DMS153 (cell line): ENCODE data around the gene FAM83C.
A peak's percentile ranks its signal among the peaks of the same experiment; 100 is the strongest.

Source experiments
- DNase-seq: peaks from one replicate; lab custom pipeline; 2025; lab: John Stamatoyannopoulos, UW

FAM83C gene

GRCh38 chr20:35298264-35298663 lies 6.0 kb upstream of the FAM83C start:
- DNase-seq: no peak

GRCh38 chr20:35297740-35298139 lies 5.5 kb upstream of the FAM83C start:
- no peak for DNase-seq

- no peak for DNase-seq
These were observed 4.9 kb upstream of the FAM83C start for GRCh38 chr20:35297155-35297554.

- no peak for DNase-seq
These were observed 3.9 kb upstream of the FAM83C start for GRCh38 chr20:35296101-35296554.

- DNase-seq: no peak
These were observed 3.4 kb upstream of the FAM83C start for GRCh38 chr20:35295674-35296073.

GRCh38 chr20:35295058-35295457 lies 2.8 kb upstream of the FAM83C start:
- DNase-seq: no peak

- DNase-seq: no peak
These were observed 2.1 kb upstream of the FAM83C start for GRCh38 chr20:35294293-35294685.

GRCh38 chr20:35293303-35294292 lies 1.4 kb upstream of the FAM83C start:
- no peak for DNase-seq

GRCh38 chr20:35292504-35293285 lies 470 bp upstream of the FAM83C start:
- DNase-seq: no peak

GRCh38 chr20:35290887-35291417 lies 1.3 kb downstream of the FAM83C start:
- no peak for DNase-seq

GRCh38 chr20:35290186-35290886 lies 1.9 kb downstream of the FAM83C start:
- DNase-seq: no peak

- no peak for DNase-seq
These were observed 3.7 kb downstream of the FAM83C start for GRCh38 chr20:35288325-35289060.

GRCh38 chr20:35287509-35288324 lies 4.5 kb downstream of the FAM83C start:
- no peak for DNase-seq

GRCh38 chr20:35286899-35287508 lies 5.2 kb downstream of the FAM83C start:
- DNase-seq: no peak

GRCh38 chr20:35286077-35286898 lies 5.9 kb downstream of the FAM83C start:
- no peak for DNase-seq

GRCh38 chr20:35285806-35286076 lies 6.5 kb downstream of the FAM83C start:
- no peak for DNase-seq

- DNase-seq: no peak
These were observed 7.0 kb downstream of the FAM83C start for GRCh38 chr20:35284992-35285805.

- DNase-seq: peak; percentile 85
These were observed 7.8 kb downstream of the FAM83C start, which contains the start of gene EIF6 for GRCh38 chr20:35284267-35284991. TSS of gene EIF6 (minus strand) at chr20:35284772. CDS start at chr20:35284487, 285 bp downstream.
